AG10803 (cell line): ENCODE measurements around the gene CEP72.
"Not testable (repeated sequence)": the region's sequence is repeated elsewhere in the genome, so short reads cannot be mapped to it uniquely, and the experiment has no call there.

Experiments used
- DNase-seq: peaks from one replicate; pipeline ENCODE4 v3.0.0; 2010; ENCODE audit warnings: low read depth
- H3K4me3 ChIP-seq: 2 replicates; pipeline ENCODE4 v1.5.1; 2011; ENCODE audit warnings: mild to moderate bottlenecking, low read length, control low read depth
- TF ChIP-seq, protein P1 (sequence below): conservative IDR thresholded peaks from 2 replicates; pipeline ENCODE4 v1.5.1; 2011; ENCODE audit warnings: mild to moderate bottlenecking, low read length, control low read depth, inconsistent platforms

CEP72 gene

DNA sequence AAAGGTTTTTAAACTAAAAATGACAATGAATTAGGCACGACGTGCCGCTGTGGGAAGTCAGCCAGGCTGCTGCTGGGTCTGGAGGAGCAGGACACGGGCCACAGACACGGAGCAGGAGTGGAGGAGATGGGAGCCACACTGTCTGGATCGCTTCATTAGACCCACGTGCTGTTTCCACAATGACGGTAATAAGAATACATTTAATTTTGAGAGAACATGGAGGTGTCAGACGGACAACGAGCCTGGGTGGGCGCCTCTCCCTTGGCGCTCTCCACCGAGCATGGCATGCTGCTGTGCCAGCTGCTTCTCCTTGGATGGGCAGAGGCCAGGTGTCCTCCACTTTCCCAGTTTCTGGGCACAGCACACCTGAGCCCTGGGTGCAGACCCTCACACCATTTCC is 68.7 kb downstream of the CEP72 start:
- H3K4me3 ChIP-seq, DNase-seq: not testable (repeated sequence)

DNA sequence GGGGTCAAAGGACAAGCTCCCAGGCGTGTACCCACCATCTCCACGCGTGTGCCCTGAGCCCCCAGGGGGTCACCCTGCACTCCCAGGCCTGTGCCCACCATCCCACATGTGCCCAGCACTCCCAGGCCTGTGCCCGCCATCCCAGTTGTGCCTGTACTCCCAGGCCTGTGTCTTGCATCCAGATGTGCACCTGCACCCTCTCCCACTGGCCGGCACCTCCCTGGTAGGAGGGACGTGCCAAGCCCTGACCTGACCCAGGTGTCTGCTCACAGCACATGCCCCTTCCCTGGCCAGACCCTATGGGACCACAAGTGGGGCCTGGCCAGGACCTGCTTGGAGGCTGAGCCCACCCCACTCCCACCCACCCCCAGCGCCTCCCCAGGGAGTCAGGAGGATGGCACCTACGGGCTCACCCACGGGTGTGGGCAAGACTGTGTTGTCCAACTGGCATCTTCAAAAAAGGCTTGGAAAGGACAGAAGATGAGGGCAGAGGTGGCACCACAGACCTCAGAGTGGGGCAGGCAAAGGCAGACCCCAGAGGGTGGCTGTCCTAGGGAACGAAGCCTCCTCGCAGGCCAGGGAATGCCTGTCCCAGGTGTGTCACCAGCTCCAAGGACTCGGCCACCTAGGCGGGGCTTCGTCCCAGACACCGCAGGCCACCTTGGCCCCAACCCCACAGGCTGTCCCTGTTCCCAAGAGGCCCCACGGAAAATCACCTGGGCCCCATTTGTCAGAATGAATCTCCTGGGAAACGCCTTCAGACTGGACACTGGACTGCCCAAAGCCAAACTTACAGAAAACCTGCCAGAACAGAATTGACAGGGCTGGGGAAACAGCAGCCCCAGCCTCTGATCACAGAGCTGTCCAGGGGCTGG is 69.4 kb downstream of the CEP72 start:
- not testable (repeated sequence) for DNase-seq, H3K4me3 ChIP-seq

DNA sequence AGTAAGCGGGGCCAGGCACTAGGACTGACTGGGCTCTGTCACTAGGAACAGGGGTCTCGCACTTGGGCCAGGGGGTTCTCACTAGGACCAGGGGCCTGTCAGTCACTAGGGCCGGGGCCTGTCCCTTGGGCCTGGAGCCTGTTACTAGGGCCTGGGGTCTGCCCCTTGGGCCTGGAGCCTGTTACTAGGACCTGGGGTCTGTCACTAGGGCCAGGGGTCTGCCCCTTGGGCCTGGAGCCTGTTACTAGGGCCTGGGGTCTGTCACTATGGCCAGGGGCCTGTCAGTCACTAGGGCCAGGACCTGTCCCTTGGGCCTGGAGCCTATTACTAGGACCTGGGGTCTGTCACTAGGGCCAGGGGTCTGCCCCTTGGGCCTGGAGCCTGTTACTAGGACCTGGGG is 70.1 kb downstream of the CEP72 start:
- DNase-seq, H3K4me3 ChIP-seq: not testable (repeated sequence)

DNA sequence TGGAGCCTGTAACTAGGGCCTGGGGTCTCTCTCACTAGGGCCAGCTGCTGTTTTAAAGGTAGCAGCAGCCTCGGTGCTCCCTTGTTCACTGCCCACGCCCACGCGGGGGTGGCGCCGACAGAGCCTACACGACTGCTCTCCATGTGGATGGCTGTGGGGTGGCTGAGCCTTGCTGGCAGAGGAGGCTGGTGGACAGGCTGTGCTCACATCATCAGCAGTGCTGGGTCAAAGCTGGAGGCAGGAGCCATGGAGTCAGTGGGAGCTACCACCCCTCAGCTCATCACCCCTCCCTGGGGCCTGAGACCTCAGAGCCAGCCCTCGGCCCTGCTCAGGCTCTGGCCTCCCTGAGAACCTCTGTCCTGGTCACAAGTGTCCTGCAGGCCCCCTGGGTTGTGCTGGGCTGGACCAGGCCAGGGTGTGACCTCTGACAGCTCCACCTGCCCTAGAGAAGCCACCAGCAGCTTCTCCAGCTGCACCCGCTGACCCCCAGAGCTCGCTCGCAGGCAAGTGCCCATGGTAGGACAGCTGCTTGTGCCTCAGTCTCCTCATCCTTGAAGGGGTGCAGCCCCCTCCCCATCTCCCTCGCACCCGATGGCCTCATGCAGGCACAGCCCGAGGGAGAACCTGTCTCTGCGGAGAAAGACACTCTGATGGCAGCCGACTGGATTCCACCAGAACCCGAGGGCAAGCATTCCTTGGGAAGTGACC is 70.7 kb downstream of the CEP72 start:
- DNase-seq, H3K4me3 ChIP-seq: not testable (repeated sequence)

DNA sequence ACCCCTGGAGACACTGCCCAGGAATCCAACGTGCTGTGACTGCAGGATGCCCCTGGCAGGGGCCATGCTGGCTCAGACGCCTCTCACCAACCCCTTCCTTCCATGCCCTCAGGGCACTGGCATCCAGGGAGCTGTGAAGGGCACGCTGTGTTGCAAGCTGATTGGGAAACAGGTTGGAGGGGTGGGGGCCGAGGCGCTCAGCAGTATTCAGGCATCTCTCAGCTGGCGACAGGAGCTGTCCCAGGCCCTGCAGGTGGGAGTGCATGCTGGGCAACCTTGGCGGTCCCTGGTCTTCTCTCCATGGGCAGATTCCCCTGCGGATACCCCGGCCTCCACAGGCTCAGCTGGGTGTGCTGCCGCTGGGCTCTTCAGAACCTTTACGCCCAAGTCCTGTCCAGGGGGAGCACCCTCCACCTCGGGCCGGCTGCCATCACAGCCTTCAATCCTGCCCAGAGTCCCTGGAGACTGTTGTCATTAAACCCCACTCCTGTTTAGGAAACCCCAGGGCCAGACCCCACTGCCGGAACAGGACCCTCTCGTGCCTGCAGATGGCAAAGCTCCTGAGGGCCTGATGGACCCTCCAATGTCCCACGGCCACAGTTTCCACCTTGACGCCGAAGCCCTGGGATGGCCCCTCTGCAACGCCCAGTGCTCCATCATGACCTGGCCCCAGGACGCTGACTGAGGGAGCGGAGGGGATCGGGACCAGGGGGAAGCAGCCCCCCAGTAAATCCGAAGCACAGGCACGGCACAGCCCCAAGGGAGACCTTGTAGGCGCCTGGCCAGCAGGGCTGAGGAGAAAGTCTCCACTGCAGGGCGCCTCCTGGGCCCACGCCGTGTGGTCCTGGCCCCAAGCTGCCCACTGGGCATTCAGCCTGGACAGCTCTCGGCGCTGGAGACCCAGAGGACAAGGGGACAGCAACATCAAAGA is 71.7 kb downstream of the CEP72 start:
- TF ChIP-seq, protein P1, sequence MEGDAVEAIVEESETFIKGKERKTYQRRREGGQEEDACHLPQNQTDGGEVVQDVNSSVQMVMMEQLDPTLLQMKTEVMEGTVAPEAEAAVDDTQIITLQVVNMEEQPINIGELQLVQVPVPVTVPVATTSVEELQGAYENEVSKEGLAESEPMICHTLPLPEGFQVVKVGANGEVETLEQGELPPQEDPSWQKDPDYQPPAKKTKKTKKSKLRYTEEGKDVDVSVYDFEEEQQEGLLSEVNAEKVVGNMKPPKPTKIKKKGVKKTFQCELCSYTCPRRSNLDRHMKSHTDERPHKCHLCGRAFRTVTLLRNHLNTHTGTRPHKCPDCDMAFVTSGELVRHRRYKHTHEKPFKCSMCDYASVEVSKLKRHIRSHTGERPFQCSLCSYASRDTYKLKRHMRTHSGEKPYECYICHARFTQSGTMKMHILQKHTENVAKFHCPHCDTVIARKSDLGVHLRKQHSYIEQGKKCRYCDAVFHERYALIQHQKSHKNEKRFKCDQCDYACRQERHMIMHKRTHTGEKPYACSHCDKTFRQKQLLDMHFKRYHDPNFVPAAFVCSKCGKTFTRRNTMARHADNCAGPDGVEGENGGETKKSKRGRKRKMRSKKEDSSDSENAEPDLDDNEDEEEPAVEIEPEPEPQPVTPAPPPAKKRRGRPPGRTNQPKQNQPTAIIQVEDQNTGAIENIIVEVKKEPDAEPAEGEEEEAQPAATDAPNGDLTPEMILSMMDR = no peak
- no peak overlapping the region for H3K4me3 ChIP-seq
- DNase-seq = no peak

DNA sequence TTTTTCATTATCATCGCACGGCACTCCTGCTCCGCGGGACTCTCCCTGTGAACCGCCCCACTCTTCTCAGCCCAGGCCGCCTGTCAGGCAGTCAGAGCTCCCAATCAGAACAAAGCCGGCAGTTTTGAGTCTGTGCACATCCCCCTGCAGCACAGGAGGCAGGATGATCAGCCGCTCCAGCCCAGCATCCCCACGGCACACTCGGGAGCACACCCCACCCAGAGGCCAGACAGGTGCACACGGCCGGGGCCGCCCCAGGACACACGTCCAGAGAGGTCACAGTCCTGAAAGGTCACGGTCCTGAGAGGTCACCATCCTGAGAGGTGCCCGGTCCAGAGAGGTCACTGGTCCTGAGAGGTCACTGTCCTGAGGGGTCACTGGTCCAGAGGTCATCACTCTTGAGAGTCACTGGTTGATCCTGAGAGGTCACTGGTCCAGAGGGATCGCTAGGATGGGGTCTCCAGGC is 72.6 kb downstream of the CEP72 start:
- no peak overlapping the region for H3K4me3 ChIP-seq
- TF ChIP-seq, protein P1 = no peak
- no peak for DNase-seq

DNA sequence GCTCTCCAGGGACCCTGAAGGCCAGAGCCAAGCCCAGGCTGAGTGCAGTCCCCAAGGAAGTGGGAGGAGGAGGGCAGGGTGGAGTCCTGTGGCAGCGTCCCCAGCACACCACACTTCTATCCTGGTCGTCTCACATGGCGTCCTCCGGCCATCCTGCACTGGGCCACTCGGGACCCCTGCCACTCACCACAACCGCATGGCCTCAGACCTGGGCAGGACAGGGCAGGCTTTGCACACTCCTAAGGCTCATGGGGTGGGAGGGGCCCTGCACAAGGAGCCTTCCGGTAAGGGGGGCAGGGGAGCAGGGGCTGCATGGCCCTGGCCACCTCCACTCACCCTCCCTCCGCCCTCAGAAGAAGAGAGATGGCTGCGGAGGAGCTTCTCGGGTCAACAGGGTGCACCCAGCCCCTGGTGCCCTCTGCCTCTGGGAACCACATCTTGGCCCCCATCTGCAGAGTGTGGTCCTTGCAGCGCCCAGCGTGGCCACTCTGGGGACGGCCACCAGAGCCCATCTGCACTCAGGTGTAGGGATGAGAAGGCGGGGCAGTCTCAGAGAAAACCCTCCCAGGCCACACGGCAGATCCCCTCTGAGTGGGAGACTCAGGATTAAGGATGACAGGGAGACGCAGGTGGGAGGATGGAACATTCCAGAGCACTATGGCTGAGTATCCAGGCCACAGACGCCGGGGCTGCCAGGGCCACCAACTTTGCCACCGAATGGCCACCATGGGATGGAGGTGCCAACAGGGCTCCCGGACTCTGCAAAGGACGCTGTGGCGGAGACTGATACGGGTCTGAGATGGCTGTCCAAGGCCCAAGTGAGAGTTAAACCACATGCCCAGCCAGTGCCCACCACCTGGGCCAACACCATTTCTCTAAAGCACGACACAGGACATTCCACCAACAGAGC is 73.4 kb downstream of the CEP72 start:
- no peak overlapping the region for H3K4me3 ChIP-seq
- TF ChIP-seq, protein P1 = no peak
- DNase-seq = no peak

DNA sequence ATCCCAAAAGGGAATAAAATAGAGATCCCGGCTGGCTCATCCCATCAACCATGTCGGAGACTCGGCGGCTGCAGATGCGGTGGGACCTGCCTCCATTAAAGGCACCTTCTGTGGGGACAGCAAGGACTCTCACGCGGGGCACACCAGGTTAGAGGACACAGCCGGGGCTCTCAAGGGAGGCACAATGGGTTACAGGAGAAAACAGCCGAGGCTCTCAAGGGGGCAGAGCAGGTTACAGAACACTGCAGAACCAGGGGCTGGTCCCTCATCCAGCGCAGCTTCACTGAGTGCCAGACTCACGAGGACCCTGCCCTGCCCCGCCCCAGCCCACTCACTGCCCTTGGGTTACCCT is 74.0 kb downstream of the CEP72 start:
- not testable (repeated sequence) for DNase-seq, H3K4me3 ChIP-seq

DNA sequence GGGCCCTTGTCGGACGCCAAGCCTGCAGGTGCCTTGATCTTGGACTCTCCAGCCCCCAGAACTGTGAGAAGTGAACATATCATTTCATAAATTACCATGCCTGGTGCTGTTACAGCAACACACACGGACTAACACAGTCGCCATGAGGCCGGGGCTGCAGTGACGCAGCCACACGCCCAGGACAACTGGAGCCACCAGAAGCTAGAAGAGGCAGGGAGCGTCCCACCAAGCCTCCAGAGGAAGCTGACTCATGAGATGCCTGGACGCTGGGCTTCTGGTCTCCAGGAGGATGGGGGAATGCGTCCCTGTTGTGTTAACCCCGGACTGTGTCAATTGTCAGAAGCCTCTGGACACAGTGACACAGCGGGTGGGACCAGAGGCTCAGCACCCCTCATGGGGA is 74.8 kb downstream of the CEP72 start:
- H3K4me3 ChIP-seq, DNase-seq: not testable (repeated sequence)

DNA sequence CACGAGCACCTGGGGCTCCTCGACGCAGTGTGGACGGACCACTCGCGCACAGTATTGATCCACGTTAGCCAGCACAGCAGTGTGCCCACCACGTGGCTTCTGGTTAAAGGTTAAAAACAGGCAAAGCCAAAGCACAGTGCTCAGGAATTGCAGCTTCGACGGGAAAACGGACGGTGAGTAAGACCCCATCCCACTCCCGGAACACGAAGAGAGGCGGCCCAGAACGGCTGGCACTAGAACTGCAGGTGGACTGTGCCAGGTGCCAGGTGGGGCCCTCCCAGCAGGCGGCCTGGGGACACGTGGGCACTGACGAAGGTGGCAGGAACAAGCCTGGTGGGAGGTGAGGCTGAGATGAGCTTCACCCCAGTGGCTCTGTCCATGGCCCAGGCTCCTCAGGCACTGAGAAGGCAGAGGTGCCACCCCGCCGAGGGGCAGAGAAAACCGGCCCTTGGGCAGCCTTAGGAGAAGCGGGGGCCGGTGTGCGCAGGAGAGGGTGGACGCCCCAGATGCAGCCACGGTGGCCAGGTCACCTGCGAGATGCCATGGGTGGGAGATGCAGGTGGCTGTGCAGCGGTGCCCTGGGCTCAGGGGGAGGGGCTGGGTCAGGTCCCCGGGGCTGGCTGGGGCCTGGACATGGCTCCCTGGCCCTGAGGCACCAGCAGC is 76.3 kb downstream of the CEP72 start:
- not testable (repeated sequence) for DNase-seq, H3K4me3 ChIP-seq

DNA sequence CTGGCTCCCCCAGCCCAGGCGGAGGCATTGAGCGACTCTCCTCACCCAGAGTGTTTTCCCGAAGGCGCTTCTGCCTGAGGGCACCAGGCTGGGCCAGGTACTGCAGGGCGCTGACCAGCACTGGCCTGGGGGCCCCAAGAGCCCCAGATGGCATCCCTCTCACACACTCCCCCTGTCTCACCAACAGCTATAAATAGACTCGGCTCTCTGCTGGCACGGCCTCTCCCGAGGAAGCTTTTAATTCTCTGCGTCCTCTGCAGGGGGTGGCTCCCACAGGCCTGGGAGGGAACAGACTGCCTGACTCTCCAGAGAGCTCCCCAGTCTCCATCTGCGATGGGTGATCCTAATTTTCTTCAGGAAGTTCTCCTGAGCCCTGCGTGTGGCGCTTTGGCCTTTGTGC is 78.2 kb downstream of the CEP72 start:
- not testable (repeated sequence) for DNase-seq

DNA sequence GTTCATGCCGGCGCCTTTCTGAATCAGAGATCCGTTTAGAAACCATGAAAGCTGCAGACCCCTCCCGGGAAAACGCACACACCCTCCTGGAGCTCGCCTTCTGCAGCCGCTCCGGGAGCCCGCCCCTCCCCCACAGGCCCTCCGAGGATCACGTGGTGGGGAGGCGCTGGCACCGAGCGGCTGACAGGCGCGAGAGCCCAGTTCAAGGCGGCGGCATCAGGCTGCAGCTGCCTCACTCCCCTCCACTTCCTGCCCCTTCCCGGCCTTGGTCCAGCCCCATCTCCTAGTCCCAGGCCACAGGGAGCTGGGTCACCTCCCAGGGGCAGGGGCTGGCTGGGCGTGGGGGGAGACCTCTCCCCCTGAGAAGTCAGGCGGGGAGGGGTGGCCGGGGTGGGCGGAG is 78.9 kb downstream of the CEP72 start:
- not testable (repeated sequence) for H3K4me3 ChIP-seq, DNase-seq

More for the DNA sequence above, 78.2 kb downstream of the CEP72 start:
- not testable (repeated sequence) for H3K4me3 ChIP-seq
